A673 (cell line): ENCODE data around the gene BGN.

Experiments used
- EZH2 ChIP-seq: fragments of 200-600 bp; sonication (generic); IDR thresholded peaks from 2 replicates; pipeline ENCODE4 v1.6.1; 2017; ENCODE audit warnings: borderline replicate concordance, low read depth, mild to moderate bottlenecking, mixed read lengths, antibody characterized with exemption, low read length; ENCODE audit not compliant: poor library complexity, severe bottlenecking
- TF ChIP-seq, protein P1 (sequence below): fragments of 300-800, 200-600 bp; sonication (generic); conservative IDR thresholded peaks from 2 replicates; pipeline ENCODE4 v1.5.1; 2017; ENCODE audit warnings: low read depth, mild to moderate bottlenecking, antibody characterized with exemption, low read length, moderate library complexity, mixed read lengths

DNA sequence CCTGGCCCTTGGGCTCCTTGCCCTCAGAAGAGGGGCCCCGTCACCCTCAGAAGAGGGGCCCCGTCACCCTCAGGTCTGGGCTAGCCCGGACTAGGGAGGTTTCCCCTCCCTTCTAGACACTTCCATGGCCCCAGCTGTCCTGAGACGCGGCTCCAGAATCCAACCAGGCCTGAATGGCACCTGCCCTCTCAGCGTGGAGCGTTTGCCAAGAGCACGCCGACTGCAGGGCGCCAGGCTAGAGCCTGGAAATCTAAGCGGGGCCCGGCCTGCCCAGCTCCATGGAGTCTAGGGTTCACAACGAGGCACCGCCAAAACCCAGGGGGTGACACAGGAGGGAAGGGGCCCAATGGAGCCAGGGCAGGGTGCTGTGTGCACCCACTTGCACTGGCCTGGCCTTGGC lies 14.8 kb downstream of the BGN start:
- no peak for TF ChIP-seq EZH2
- TF ChIP-seq, protein P1, sequence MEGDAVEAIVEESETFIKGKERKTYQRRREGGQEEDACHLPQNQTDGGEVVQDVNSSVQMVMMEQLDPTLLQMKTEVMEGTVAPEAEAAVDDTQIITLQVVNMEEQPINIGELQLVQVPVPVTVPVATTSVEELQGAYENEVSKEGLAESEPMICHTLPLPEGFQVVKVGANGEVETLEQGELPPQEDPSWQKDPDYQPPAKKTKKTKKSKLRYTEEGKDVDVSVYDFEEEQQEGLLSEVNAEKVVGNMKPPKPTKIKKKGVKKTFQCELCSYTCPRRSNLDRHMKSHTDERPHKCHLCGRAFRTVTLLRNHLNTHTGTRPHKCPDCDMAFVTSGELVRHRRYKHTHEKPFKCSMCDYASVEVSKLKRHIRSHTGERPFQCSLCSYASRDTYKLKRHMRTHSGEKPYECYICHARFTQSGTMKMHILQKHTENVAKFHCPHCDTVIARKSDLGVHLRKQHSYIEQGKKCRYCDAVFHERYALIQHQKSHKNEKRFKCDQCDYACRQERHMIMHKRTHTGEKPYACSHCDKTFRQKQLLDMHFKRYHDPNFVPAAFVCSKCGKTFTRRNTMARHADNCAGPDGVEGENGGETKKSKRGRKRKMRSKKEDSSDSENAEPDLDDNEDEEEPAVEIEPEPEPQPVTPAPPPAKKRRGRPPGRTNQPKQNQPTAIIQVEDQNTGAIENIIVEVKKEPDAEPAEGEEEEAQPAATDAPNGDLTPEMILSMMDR = no peak
